Measurements from ENCODE around the gene TMEM236.

TMEM236 gene

DNA sequence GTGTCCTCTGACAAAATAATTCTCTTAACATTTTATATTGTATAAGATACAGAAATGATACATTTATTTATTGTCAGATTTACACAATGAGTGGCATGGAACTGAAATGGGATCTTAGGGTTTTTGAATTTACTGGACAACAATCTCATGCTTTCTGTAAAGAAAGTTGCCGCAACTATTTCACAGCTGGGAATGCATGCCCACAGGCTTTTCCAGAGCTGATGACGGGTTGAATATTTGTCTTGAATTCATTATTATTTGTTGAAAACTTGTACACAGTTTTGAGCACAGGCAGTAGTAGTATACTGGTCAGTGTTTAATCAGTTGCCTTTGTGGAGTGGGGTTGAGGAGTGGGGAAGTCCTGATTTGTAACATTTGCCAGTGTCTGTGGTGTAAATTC is 36.6 kb downstream of the TMEM236 start:
- no peak for DNase-seq (ENCODE audit: low spot score)

DNA sequence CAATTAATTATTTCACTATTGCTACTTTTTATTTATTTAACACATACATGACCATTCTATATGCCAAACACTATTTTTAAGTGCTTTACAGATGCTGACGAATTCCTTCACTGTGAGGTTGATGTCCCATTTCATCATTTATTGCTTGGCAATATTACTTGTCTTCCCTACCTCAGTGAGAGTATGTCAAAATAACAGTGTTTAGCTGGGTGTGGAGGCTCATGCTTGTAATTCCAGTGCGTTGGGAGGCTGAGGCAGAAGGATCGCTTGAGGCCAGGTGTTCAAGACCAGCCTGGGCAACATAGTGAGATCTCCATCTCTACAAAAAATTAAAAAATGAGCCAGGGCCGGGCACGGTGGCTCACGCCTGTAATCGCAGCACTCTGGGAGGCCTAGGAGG is 37.4 kb downstream of the TMEM236 start:
- no peak for DNase-seq (ENCODE audit: low spot score)

DNA sequence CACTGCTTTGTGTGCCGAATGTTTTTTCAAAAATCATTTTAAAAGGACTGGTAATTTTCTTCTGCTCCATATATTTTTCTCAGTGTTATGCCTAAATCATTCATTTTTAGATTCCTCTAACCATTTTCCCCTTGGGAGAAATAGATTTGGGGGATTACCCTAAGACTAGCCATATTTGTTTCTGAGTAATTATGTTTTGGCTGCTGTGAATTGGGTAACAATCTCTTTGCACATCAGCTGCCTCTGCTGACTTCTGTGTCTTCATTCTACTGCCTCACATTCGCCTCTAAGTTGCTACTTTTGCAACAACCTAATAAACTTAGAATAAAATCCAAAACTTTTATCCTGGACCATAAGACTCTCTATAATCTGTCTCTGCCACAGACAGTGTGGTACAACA is 38.6 kb downstream of the TMEM236 start:
- no peak for DNase-seq (ENCODE audit: low spot score)

DNA sequence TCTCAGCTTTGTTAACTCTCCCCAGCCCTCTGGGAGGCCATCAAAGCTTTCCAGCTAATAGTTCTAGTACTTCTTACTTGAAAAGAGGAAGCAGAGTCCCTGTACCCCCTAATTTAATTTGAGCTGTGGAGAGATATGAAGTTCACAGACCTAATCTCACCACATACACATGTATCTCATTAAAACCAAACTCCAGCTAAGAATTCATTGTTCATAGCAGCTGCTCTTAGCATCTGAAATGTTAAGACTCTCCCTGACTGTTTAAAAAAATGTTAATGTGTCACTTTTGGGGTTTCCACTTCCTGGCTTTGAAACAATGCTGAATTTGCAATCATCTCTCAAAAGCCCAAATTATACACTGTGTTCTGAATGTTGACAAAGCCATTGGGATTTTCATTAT is 41.0 kb downstream of the TMEM236 start:
- no peak for DNase-seq (ENCODE audit: low spot score)

DNA sequence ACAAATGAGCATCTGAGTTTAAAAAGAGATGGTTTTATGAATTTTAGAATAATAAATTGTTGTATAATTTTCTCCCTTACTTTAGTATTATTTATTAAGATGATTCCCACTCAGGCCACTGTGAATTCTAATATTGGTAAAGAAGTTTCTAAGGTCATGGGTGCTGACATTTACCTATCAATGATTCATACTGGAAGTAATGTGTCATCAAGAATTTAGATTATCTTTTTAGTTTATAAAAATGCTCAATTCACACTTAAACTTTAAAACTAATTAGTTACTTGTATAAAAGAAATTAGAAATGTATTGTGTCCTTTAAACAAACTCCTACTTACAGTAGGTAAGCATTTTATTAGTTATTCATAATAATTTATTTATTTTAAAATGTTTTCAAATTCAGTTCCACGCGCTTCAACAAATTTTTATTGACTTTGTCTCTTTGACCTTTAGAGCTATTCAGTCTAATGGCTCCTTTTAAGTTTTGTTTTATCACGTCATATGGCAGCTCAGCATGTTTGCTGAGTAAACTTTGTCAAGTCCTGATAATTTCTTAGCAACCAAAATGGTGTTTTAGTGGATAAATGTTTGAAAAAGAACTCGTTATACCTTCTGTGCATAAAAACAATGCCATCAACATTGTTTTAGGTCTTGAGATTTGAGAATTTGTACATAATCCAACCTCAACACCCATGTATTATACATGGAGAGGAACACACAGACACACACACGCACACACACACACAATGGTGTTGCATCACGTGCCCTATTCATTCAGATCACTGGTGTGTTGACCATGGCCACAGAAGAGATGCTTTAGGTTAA is 42.0 kb downstream of the TMEM236 start:
- DNase-seq (ENCODE audit: low spot score): no peak

DNA sequence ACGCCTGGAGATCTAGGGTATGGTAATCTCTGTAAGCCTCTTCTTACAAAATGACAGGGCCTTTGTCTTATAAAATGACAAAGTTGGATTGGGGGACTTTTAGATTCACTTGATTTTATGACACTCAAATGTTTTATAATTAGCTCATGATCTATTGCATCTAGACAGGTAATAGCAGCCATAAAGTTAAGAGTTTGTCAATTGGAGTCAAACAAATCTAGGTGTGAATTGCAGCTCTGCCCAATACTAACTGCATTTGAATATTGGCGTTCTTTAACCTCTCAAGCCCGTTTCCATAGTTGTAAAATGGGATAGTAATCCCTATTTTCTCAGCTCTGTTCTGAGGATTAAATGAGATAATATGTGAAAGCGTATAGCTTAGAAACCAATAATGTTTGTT is 43.1 kb downstream of the TMEM236 start:
- DNase-seq (ENCODE audit: low spot score): no peak

DNA sequence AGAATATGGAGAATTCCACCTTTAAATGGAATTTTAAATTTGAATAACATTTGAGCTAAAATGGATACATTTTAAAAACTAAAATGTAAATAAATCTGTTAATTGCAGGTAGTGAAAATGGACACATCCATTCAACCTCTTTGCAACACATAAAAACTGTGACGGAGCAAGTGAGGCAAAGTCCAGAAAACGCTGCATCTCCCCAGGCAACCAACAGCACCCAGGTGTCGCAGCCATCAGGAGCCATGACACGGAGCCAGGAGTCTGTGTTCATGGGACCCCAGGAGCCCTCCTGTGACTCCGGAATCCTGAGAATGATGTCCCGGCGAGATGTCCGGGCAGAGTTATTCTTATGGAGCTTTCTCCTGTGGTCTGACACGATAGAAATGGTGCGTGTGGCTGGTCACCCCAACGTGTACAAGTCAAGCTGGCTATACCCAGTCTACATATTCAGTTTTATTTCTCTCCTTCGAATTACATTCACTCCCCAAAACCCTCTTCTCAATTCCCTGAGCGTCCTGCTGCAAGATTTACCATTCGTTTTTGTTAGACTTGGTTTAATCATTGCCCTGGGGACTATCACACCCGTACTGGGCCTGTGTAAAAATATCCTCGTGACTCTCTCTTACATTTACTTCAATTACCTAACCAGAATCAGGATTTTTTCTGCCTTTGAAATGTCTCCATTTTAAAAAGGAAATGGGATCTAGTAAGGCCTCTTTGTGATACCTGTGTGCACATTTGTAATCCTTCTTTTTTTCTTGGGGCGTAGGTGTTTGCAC is 44.0 kb downstream of the TMEM236 start:
- no peak for DNase-seq (ENCODE audit: low spot score)

DNA sequence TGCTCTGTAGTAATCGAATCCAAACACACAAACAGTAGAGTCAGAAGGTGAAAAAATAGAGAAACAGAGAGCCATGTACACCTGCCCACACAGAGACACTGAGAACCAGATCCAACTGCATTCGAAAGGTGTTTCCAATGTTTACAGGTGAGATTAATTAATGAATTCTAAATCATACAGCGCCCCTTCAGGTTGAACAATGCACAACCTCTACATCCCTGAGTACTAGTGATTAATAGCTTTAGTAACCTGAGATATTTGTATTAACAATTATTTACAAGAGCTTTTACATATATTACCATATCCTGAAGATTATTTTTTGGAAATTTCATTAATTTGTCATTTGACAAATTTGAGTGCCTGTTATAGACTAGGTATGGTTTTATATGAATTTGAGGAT is 49.5 kb downstream of the TMEM236 start:
- peak; percentile 8 for DNase-seq (ENCODE audit: low spot score)

DNA sequence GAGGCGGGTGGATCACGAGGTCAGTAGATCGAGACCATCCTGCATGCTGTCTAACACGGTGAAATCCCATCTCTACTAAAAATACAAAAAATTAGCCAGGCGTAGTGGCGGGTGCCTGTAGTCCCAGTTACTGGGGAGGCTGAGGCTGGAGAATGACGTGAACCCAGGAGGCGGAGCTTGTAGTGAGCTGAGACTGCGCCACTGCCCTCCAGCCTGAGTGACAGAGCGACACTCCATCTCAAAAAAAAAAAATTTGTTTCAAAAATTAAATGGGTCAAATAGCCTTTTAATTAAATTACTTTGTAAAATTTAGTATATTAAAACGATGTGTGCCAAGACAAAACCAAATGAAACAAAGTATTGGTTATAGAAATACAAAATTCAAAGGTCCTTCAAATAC is 50.3 kb downstream of the TMEM236 start:
- no peak for DNase-seq (ENCODE audit: low spot score)

DNA sequence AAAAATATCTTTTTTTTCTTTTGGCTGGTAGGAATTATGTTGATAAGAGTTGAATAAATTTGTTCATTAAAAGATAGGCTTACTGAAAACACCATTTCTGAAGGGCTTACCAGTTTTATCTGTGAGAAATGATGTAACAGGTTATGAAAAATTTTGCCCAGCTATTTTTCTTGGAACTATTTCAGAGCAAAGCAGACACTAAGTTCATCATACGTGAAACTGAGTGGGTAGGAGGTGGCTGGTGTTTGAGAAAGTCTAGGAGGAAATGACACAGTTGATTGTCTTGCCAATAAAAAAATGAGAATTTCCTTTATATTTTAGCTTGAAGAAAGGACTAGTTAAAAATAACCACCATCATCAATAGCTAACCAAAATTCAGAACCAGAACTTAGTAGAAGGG is 51.0 kb downstream of the TMEM236 start:
- no peak for DNase-seq (ENCODE audit: low spot score)

DNA sequence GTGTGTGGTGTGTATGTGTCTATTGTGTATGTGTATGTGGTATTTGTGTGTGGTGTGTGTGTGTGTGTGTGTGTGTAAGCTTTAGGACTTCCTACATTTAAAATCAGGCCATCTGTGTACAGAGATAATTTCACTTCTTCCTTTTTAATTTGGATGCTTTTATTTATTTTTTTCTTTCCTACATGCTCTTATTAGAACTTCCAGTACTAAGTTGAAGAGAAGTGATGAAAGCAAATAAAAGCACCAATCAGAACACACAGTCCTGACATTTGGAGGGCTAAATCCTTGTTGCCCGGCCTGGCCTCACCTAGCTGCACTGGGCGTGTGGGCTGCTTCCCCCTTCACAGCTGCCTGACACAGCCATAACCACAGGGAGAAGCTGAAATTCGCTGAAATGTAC is 53.3 kb downstream of the TMEM236 start:
- DNase-seq (ENCODE audit: low spot score): no peak

DNA sequence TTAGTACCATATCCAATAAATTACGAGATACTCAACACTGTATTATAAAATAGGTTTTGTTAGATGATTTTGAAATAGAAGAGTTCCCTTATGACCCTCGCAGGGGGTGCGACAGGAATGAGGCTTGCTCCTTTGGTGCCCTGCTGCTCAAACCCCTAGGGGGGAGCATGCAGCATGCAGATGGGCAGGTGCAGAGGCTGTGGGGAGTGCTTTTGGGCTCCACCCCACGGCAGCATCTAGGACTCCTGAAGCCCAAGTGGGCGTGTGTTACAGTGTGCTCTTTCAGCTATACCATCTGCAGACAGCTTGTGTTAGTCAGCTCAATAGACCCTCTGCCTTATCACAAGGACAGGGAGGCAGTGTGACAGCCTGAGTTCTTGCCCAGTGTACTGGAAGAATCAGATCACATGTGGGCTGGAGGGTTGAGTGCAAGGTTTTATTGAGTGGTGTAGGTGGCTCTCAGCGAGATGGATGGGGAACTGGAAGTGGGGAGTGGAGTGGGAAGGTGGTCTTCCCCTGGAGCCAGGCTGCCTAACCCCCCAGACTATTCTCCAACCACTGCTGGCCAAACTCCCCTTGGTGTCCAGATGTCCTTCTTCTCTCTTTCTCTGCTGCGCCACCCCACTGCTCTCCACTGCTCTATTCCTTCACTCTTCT is 54.0 kb downstream of the TMEM236 start:
- DNase-seq (ENCODE audit: low spot score): no peak

DNA sequence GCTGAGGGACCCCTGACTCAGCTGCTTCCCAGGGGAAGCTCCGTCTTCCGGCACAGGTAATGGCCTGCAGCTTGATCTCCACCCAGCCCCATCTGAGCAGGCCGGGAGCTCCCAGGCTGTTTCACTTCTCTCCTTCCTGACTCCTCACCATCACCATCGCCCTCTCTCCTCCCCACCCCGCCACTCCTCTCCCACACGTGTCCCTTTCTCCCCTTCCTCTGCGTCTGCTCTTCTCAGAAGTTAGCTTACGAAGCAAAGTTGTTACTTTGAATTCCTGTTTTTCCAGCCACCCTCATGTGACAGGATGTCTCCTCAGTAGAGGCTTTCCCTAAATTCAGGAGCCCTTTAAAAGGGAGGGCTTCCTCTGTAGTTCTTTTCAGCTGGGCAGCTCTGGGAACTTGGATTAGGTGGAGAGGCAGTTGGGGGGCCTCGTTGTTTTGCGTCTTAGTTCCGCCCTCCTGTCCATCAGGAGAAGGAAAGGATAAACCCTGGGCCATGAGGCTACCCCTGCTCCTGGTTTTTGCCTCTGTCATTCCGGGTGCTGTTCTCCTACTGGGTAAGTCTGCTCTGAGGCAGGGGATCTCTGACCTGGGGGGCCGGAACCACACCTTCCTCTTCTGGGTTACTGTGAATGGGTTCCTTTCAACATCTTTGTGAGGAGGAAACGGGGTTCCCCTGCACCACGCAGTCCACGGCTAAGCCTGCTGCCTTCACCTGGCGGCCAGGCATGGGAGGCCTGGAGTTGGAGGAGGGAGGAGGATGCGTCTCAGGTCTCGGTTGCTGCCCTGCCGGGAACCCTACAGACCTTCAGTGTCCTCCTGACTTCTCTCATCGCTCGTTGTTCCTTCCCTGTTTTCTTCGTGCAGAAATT is 57.2 kb downstream of the TMEM236 start, which contains the start of gene MRC1:
Gene MRC1 (plus strand): TSS at position 378 of the 871 bp plus-strand sequence. CDS start 118 bp downstream, at position 496.
- no peak for DNase-seq (ENCODE audit: low spot score)

DNA sequence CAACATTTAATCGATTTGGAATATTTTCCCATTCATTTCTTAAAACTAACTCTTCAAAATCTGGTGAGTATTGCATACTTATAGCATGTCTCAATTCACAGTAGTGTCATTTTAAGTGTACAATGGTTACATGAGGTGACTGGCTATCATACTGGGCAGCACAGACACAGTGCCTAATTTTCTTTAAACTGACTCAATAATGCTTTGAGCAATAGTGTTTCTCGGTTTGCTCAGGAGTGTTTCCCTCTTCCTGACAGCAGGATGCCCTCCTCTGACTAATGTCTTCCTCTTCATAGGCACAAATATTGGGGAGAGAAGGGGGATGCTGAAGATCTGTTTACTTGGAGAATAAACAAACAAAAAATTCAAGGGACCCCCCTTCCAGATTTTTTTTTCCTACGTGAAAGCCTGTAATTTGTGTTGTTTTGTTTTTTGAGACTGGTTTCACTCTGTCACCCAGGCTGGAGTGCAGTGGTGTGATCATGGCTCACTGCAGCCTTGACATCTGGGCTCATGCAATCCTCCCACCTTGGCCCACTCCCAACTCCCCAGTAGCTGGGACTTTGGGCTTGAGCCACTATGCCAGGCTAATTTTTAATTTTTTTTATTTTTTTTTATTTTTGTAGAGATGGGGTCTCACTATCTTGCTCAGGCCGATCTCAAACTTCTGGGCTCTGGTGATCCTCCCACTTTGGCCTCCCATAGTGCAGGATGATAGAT is 59.3 kb downstream of the TMEM236 start:
- DNase-seq (ENCODE audit: low spot score): no peak

DNA sequence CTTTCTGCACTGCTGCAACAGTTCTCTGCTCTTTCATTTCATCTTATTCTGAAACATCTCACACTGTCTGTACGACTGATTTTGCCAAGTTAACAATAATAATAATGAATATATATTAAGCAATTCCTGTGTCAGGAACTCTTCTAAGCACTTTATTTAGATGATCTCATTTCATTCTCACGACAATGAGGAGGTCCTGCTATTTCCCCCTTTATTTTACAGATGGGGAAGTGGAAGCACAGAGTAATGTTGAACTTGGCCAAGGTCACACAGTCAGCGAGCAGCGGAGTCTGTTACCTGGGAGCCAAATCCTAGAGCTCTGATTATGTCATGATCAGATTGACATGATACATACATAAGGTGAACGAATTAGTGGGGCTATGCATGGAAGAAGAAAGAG is 63.0 kb downstream of the TMEM236 start:
- no peak for DNase-seq (ENCODE audit: low spot score)

DNA sequence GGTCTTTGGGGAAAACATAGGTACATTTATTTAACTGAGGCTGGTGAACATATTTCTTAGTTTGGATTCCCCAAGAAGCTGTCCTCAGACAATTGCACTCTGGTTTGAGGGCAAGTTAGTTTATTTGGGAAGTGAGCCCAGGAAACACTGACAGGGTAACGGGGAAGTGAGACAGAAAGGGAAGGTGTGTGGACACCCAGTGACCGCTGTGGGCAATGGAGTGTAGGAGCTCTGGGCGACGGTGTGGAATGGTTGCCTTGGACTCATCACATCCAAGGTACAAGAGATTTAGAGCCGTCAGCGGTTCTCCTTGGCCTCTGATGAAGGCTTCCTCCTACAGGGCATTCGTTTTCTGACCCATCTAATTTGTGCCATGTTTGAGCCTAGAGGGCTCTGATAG is 64.2 kb downstream of the TMEM236 start:
- no peak for DNase-seq (ENCODE audit: low spot score)

DNA sequence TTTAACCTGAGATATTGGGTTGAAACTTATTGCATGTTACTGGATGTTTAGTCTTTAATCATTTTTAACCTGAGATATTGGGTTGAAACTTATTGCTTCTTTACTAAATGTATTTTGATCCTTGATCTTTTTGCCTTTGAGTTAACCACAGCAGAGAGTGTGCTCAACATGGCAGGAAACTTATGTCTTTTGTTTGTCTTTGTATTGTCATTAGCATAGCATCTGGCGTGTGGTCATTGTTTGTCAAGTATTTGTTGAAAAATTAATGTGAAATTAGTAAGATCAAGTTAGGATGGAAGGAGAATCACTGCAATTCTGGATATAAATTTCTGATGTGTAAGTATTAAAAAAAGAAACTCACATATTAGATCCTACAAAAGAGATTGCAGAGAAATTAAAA is 65.3 kb downstream of the TMEM236 start:
- DNase-seq (ENCODE audit: low spot score): no peak

DNA sequence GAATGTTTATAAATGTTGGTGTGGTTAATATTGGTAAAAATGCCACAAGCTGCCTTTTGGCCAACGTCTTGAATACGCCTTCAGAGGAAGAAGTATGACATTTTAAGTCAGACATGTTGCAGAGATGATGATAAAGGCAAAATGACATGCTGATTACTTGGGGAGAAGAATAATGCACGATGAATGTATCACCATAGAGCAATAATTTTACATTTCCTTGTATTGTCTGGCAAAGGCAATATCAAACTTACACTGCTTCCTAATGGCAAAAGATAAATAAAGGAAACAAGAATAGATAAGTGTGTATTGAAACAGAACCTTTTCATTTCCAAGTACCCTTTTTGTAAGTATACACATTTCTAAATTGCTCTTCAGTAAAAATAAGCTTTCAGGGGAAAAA is 65.8 kb downstream of the TMEM236 start:
- no peak for DNase-seq (ENCODE audit: low spot score)

DNA sequence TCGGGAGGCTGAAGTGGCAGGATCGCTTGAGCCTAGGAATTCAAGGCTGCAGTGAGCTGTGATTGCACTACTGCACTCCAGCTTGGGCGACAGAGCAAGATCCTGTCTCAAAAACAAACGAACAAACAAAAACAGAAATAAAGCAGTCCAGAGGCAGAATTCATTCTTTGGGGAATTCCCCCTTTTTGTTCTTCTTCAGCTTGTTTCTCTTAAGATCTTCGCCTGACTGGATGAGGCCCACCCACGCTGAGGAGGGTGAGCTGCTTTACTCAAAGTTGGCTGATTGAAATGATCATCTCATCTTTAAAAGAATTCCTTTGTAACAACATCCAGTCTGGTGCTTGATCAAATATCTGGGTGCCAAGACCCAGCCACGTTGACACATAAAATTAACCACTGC is 67.8 kb downstream of the TMEM236 start:
- DNase-seq (ENCODE audit: low spot score): no peak

DNA sequence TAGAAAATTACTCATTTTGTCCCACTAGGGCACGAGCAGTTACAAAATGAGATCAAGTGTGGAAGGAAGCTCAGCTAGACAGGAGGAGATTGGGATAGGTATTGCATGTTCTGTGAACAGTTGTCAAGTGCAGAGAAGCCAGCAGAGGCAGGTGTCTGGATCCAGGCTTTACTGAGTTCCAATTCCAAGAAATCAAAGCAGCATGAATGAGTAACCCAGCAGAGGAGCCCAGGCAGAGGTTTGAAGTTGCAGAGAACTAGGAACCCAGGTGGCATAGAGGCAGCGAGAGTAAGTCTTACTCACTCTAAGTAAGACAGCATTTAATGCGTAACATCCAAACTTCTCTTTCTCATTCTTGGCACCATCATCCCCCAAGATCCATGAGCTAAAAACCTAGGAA is 68.9 kb downstream of the TMEM236 start:
- peak; percentile 30 for DNase-seq (ENCODE audit: low spot score)

DNA sequence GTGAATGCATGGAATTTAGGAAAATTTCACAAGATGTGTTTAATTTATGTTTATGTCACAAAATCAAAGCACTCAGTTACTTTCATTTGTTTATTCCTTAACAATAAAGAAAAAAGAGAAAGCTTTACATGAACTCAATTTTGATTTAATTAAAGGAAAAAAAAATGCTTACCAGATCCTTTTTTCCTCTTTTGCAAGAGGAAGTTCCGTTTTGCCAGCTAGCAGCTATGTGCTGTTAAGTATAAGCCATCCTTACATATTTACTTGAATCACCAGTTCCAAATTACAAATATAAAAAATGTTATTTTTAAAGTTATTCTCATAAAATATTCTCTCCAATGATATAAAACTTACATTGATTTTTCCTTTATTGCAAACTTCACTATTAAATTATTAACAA is 69.9 kb downstream of the TMEM236 start:
- no peak for DNase-seq (ENCODE audit: low spot score)

Data from cerebellar cortex (tissue), 1 donor.